Smooth muscle cell (in vitro differentiated cells): Measurements from ENCODE around the gene MATN1. TPM values are rescaled to one million over a fixed set of nuclear protein-coding genes. Genes with fewer than 3 reads are reported as not detected.

Source experiments
- DNase-seq: peaks from one replicate; lab custom pipeline; 2025; ENCODE audit not compliant: unreplicated experiment; lab: John Stamatoyannopoulos, UW
- H2AFZ ChIP-seq: fragments of 200-600 bp; sonication (generic); 2 replicates; pipeline ENCODE4 v1.6.0; 2016; ENCODE audit warnings: antibody characterized with exemption, low read depth, mild to moderate bottlenecking
- H3F3A ChIP-seq: fragments of 200-600 bp; sonication (generic); 2 replicates; pipeline ENCODE4 v1.6.0; 2017; ENCODE audit warnings: antibody characterized with exemption, low read depth
- H3K27ac ChIP-seq: fragments of 200-600 bp; sonication (generic); 2 replicates; pipeline ENCODE4 v1.5.1; 2016; ENCODE audit warnings: low read depth, mild to moderate bottlenecking
- H3K27me3 ChIP-seq: fragments of 200-600 bp; sonication (generic); 2 replicates; pipeline ENCODE4 v1.6.1; 2016; ENCODE audit warnings: low read depth, mild to moderate bottlenecking
- H3K36me3 ChIP-seq: fragments of 200-600 bp; sonication (generic); 2 replicates; pipeline ENCODE4 v1.5.1; 2016; ENCODE audit warnings: low read depth
- H3K4me1 ChIP-seq: fragments of 200-600 bp; sonication (generic); 2 replicates; pipeline ENCODE4 v1.5.1; 2016; ENCODE audit warnings: low read depth
- H3K4me2 ChIP-seq: fragments of 200-600 bp; sonication (generic); 2 replicates; pipeline ENCODE4 v1.6.0; 2016; ENCODE audit warnings: mild to moderate bottlenecking
- H3K4me3 ChIP-seq: fragments of 200-600 bp; sonication (generic); 2 replicates; pipeline ENCODE4 v1.5.1; 2016; ENCODE audit warnings: mild to moderate bottlenecking
- H3K79me2 ChIP-seq: fragments of 200-600 bp; sonication (generic); 2 replicates; pipeline ENCODE4 v1.6.0; 2016; ENCODE audit warnings: low read depth, mild to moderate bottlenecking
- H3K9ac ChIP-seq: fragments of 200-600 bp; sonication (generic); 2 replicates; pipeline ENCODE4 v1.6.0; 2016; ENCODE audit warnings: low read depth
- H3K9me3 ChIP-seq: fragments of 200-600 bp; sonication (generic); replicated peaks from 2 replicates; pipeline ENCODE4 v1.5.1; 2016; ENCODE audit warnings: low read depth
- H4K20me1 ChIP-seq: fragments of 200-600 bp; sonication (generic); 2 replicates; pipeline ENCODE4 v1.6.0; 2016; ENCODE audit warnings: low read depth
- CTCF ChIP-seq: fragments of 200-600 bp; sonication (generic); IDR thresholded peaks from 2 replicates; pipeline ENCODE4 v1.5.1; 2017; ENCODE audit warnings: borderline replicate concordance, mild to moderate bottlenecking, antibody characterized with exemption; ENCODE audit not compliant: insufficient read depth, poor library complexity, severe bottlenecking
- WGBS: methylation state at CpG from one replicate; pipeline ENCODE4 v1.1.7; 2016; ENCODE audit warnings: low lambda C conversion rate; 5-methylcytosine and 5-hydroxymethylcytosine counted together
- polyA plus RNA-seq: library from polyadenylated mRNA; unstranded; fragments of >200 nt; fragmentation: Nextera tagmentation; extraction: Ambion mirVana; gene quantifications from 2 replicates; pipeline ENCODE4 v1.2.1, GENCODE V29; 2016
- total RNA-seq: library from RNA; depleted of rRNA; stranded (reverse); fragments of >200 nt; gene quantifications from 2 replicates; pipeline ENCODE4 v1.2.3, GENCODE V29; 2014

Gene MATN1
- total and polyA plus RNA-seq, 2 experiments from 2014 or later = 0.40 to 2.0 TPM

GRCh38 chr1:30698401-30698981 is 24.9 kb downstream of the MATN1 start:
- WGBS = 71% methylated on average over 17 of the region's 17 CpGs
- H3K9ac ChIP-seq = no peak overlapping the region
- H3K4me2 ChIP-seq = no peak overlapping the region

GRCh38 chr1:30697571-30698376 is 25.6 kb downstream of the MATN1 start:
- Histone ChIP-seq H3K9ac (no peak overlapping the region), H2AFZ (no peak overlapping the region), H3K4me3 (no peak overlapping the region), H3K4me2 (no peak overlapping the region), H3K36me3 (no peaks in the 10 kb centered on the region), H3F3A (no peaks in the 10 kb centered on the region), H3K4me1 (peaks cover 16% of the 10 kb centered on the region), H4K20me1 (no peaks in the 10 kb centered on the region), H3K9me3 (no peaks in the 10 kb centered on the region), H3K27me3 (no peaks in the 10 kb centered on the region), H3K79me2 (no peaks in the 10 kb centered on the region), H3K27ac (no peak overlapping the region)
- 42% methylated on average over 9 of the region's 9 CpGs for WGBS
- TF ChIP-seq CTCF = no peak
- no peak for DNase-seq

More at GRCh38 chr1:30698401-30698981, 24.9 kb downstream of the MATN1 start:
- Histone ChIP-seq H3K4me3 (no peak overlapping the region), H3F3A (no peaks in the 10 kb centered on the region), H4K20me1 (no peaks in the 10 kb centered on the region), H3K4me1 (peaks cover 16% of the 10 kb centered on the region), H3K9me3 (no peaks in the 10 kb centered on the region), H3K27ac (no peak overlapping the region), H3K27me3 (no peaks in the 10 kb centered on the region), H3K36me3 (no peaks in the 10 kb centered on the region), H2AFZ (no peak overlapping the region), H3K79me2 (no peaks in the 10 kb centered on the region)
- TF ChIP-seq CTCF = no peak
- DNase-seq = no peak

DNA sequence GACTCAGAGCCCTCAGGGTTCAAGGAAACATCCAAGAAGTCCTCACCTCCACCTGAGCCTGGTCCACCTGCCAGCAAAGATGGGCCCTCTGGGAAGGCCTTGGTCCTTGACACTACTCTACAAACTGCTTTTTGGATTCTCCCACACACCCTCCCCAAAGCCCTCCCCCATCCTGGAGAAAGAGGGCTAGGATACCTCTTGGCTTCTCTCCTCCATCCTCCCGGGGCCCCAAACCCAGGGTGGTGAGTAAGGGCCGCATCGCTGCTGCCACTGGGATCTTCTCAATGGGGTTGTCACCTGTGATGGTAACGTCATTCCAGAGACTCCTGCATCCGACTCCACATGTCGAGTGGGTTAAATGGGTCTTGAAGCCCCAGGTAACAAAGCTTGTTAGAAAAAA is 26.6 kb downstream of the MATN1 start:
- Histone ChIP-seq H3K36me3 (no peaks in the 10 kb centered on the region), H3K4me2 (no peak overlapping the region), H3K79me2 (no peaks in the 10 kb centered on the region), H3F3A (no peaks in the 10 kb centered on the region), H2AFZ (no peak overlapping the region), H3K4me3 (no peak overlapping the region), H3K27ac (no peak overlapping the region), H3K9ac (no peak overlapping the region), H3K27me3 (peaks cover 5% of the 10 kb centered on the region), H3K9me3 (no peaks in the 10 kb centered on the region), H3K4me1 (peaks cover 16% of the 10 kb centered on the region), H4K20me1 (no peaks in the 10 kb centered on the region)
- no peak for DNase-seq
- WGBS = 93% methylated on average over 6 of the region's 6 CpGs
- no peak for TF ChIP-seq CTCF
